ENCODE data around the gene SPN.
"Not testable (repeated sequence)": the region's sequence is repeated elsewhere in the genome, so short reads cannot be mapped to it uniquely, and the experiment has no call there.

Gene SPN

GRCh38 chr16:29646947-29647346 lies 16.1 kb upstream of the SPN start:
- no peak for DNase-seq

GRCh38 chr16:29649588-29650494 lies 13.2 kb upstream of the SPN start:
- DNase-seq: no peak

- no peak for DNase-seq
Measured at GRCh38 chr16:29650771-29651170, 12.3 kb upstream of the SPN start.

- no peak for DNase-seq
Measured at GRCh38 chr16:29651774-29652349, 11.2 kb upstream of the SPN start.

GRCh38 chr16:29653471-29653870 lies 9.6 kb upstream of the SPN start:
- DNase-seq: no peak

GRCh38 chr16:29653890-29654289 lies 9.2 kb upstream of the SPN start:
- not testable (repeated sequence) for DNase-seq

- no peak for DNase-seq
Measured at GRCh38 chr16:29656688-29657523, 6.1 kb upstream of the SPN start.

GRCh38 chr16:29658705-29659104 lies 4.3 kb upstream of the SPN start:
- no peak for DNase-seq

- DNase-seq: no peak
Measured at GRCh38 chr16:29662000-29662728, 883 bp upstream of the SPN start.

GRCh38 chr16:29662729-29663015 lies 375 bp upstream of the SPN start:
- DNase-seq: peak; percentile 42

GRCh38 chr16:29663807-29664090 lies 702 bp downstream of the SPN start:
- peak; percentile 35 for DNase-seq

- peak; percentile 72 for DNase-seq
Measured at GRCh38 chr16:29664091-29664921, 1.3 kb downstream of the SPN start.

- peak; percentile 42 for DNase-seq
Measured at GRCh38 chr16:29665294-29666077, 2.4 kb downstream of the SPN start.

GRCh38 chr16:29667322-29667610 lies 4.2 kb downstream of the SPN start:
- DNase-seq: not testable (repeated sequence)

- no peak for DNase-seq
Measured at GRCh38 chr16:29667755-29668154, 4.7 kb downstream of the SPN start.

GRCh38 chr16:29668267-29668666 lies 5.2 kb downstream of the SPN start:
- DNase-seq: no peak

- DNase-seq: no peak
Measured at GRCh38 chr16:29673501-29673900, 10.5 kb downstream of the SPN start.

- DNase-seq: no peak
Measured at GRCh38 chr16:29674188-29674587, 11.1 kb downstream of the SPN start.

- DNase-seq: no peak
Measured at GRCh38 chr16:29675811-29676643, 13.0 kb downstream of the SPN start.

GRCh38 chr16:29676989-29677785 lies 14.1 kb downstream of the SPN start:
- no peak for DNase-seq
